PC-9 (cell line): ENCODE data around the gene UBR7.

Source experiments
- CTCF ChIP-seq: fragments of 200-600 bp; sonication (generic); conservative IDR thresholded peaks from 2 replicates; pipeline ENCODE4 v1.6.1; 2017; ENCODE audit warnings: mixed run types, antibody characterized with exemption, mild to moderate bottlenecking, moderate library complexity
- EZH2 ChIP-seq: fragments of 200-600 bp; sonication (generic); IDR thresholded peaks from 2 replicates; pipeline ENCODE4 v1.8.0; 2017; ENCODE audit warnings: antibody characterized with exemption, low read depth

- TF ChIP-seq CTCF (peak; percentile 73), EZH2 (no peak)
Measured at GRCh38 chr14:93219103-93219726, 12.2 kb downstream of the UBR7 start.
